Measurements from ENCODE around the gene SMIM28.

The SMIM28 gene

DNA sequence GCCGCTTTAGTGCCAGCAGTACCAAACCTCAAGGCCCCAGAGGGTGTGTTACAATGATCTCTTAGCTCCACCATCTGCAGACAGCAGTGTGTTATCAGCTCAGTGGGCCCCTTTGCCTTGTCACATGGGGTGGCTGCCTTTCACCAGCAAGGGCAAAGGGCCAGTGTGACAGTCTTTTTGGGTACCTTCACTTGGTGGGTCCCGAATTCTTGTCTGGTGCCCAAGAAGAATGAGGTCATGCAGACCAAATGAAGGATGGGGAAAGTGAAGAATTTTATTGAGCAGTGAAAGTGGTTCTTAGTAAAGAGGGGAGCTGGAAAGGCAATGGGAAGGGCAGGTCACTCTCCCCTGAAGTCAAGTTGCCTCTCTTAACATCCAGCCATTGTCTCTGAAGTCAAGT, 2.9 kb upstream of the SMIM28 start:
- no peak for DNase-seq

DNA sequence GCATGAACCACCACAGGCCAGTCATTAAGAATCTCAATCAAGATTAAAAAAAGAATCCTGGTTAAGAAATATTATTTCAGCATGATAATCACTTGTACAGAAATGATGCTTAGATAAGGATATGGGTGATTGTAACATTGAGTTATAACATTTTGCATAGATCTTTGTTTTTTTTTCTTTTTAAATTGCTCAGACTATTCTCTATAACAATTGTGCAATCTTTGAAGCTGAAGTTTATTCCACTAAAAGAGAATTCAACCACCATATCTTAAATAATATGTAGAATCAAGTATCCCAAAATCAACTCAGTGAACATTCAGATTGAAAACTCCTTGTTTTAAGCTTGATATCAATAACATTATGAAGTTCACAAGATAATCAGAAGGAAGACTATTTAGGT, 663 bp upstream of the SMIM28 start:
- DNase-seq: no peak

DNA sequence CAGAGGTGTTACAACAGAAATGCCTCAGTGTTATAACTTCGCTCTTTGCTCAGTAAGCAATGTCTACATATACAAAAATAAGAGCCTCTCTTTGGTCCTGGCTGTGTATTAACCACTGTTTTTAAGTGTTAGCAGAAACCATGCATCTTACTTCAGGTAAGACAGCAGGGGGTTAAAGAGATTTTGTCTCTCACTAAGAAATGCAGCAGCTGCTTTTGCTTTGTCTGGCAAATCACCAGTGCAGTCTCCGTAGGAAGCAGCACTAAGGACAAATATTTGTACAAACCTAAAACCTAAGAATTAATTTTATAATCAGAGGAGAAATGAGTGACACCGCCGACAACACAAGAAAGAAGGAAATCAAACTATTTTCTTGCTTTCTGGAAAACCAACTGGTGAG, 758 bp downstream of the SMIM28 start:
- no peak for DNase-seq

DNA sequence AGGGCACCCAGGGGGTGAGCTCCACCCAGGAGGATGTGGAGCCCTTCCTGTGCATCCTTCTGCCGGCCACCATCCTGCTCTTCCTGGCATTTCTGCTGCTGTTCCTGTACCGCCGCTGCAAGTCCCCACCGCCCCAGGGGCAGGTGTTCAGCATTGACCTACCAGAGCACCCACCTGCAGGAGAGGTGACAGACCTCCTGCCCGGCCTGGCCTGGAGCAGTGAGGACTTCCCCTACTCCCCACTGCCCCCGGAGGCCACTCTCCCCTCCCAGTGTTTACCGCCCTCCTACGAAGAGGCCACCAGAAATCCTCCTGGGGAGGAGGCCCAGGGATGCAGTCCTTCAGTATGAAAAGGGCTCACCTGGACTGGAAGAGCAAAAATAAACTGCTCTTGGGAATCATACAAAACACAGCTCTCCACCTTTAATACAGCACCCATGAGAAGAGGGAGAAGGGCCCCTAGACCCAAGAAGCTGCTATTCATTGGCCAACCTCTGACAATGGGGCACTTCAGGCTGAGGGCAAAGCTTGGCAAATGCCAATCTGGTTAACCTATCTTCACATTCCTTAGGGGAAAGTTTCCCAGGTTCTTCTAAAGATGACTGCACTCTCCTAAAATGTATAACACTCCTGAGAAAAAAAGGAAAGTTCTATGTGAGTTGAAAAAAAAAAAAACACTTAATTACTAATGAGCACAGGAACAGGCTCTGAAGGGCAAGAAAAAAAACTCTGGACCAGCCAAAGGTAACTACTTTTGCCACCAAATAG, 5.0 kb downstream of the SMIM28 start:
- no peak for DNase-seq

DNA sequence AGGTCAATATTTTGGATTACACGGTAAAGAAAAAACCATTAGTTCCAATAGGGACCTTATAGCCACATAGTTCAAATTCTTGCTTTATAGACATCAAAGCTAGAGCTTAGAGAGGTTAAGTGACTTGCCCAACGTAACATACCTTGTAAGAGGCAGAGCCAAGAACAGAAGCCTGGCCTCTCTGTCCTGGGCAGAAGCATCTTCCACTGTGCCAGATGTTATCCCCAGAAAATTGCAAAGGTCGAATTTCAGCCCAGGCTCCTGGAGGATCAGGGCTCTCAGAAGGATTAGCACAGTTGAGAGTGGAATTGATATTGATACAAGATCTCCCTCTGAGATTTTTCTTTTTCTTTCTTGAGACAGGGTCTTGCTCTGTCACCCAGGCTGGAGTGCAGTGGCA, 6.1 kb downstream of the SMIM28 start:
- no peak for DNase-seq

DNA sequence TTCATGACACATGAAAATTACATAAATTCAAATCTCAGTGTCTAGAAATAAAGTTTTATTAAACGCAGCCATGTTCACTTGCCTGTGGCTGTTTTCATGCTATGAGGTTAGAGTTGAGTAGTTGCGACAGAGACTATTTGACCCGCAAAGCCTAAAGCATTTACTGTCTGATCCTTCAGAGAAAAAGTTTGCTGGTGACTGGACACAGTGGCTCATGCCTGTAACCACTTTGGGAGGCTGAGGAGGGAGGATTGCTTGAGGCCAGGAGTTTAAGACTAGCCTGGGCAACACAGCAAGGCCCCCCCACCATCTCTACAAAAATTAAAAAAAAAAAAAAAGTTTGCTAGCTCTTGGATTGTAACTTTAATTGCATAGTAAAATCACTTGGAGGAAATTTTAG, 9.2 kb downstream of the SMIM28 start:
- DNase-seq: no peak

DNA sequence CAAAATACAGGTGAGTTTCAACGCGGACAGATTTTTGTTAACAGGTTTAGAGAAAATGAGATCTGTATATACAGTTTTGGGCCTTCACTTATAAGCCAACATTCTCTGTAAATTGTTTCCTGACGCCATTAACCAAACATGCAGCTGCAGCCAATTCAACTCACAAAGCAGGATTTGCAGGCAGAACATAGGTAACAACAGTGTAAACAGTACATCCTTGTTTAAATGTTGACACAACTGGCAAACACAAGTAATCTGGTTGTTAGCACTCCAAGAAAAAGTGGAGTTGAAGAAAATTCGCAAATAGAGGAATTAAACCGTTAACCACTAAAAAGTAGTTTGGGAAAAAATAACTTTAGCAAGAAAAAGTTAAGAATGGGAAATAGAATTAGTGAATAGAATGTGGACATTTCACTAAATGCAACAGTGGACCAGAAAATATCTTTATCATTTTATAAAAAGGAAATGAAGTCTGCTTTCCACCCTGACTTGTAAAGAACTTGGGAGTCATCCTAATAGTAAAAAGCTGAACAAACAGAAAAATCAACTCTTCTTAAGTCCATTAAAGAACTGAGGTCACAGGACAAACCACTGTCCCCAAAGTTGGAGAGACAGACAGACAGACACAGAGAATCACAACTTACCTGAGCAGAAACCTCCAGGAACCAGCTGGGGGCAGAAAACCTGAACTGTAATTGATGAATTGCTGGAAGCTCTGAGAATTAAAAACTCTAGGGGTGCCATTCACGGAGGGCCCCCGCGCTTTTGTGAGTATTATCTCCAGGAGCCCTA, 10.1 kb downstream of the SMIM28 start:
- DNase-seq: no peak

DNA sequence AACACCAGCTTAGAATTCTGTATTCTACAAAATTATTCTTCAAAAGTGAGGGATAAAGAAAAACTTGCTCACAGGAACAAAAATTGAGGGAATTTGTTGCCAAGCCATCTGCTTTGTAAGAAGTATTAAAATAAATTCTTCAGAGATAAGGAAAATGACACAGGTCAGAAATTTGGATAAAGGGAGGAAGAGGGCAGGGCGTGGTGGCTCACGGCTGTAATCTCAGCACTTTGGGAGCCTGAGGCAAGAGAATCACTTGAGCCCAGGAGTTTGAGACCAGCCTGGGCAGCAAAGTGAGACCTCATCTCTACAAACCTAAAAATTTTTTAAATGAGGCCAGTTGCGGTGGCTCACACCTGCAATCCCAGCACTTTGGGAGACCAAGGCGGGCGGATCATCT, 11.8 kb downstream of the SMIM28 start:
- no peak for DNase-seq

DNA sequence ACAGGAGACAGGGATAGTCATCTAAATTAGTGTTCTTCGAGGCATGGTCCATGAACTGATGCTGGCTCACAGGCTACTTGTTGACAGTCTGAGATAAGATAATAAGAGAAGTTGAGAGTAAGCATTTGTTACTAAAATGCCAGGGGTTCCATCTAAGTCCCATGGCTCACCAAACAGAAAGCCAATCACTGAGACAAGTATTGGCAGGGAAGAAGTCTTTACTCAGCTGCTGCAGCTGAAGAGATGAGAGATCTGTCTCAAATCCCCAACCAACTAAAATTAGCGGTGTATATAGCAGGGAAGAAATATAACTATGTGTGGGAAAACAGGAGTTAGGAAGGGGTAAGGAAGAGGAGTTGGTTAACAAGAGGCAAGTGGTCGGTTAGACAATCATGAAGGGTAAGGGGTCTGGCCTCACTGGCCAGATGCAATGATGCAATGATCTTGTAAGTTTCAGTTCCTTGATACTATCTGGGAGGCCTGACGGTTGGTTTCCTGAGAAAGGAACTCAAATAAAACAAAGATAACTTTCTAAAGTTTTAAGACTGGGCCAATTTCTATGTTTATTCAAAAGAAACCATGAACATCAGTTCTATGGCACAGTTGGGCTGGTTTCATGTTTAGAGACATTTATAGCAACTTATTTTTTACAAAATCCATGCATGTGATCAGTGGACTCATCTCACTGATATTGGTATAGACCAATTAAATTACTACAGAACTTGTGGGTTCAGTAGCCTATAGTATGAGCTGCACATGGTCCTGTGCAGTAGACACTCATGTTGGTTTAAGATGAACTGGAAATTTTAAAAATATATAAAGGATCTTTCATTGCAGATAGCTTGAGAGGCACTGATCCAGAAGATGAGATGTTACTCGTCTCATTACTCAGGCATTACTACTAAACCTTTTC, 16.4 kb downstream of the SMIM28 start:
- peak in 2 of 3 donors; percentile 24 to 36 for DNase-seq

DNA sequence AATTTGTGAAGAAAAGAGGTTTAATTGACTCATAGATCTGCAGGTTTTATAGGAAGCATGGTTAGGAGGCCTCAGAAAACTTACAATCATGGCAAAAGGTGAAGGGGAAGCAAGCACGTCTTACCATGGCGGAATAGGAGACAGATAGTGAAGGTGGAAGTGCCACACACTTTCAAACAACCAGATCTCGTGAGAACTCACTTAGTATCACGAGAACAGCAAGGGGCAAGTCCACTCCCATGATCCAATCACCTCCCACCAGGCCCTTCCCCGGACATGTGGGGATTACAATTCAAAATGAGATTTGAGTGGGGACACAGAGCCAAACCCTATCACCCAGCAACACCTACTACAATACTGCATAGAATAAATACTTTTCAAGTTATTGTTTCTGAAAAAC, 19.0 kb downstream of the SMIM28 start:
- no peak for DNase-seq

DNA sequence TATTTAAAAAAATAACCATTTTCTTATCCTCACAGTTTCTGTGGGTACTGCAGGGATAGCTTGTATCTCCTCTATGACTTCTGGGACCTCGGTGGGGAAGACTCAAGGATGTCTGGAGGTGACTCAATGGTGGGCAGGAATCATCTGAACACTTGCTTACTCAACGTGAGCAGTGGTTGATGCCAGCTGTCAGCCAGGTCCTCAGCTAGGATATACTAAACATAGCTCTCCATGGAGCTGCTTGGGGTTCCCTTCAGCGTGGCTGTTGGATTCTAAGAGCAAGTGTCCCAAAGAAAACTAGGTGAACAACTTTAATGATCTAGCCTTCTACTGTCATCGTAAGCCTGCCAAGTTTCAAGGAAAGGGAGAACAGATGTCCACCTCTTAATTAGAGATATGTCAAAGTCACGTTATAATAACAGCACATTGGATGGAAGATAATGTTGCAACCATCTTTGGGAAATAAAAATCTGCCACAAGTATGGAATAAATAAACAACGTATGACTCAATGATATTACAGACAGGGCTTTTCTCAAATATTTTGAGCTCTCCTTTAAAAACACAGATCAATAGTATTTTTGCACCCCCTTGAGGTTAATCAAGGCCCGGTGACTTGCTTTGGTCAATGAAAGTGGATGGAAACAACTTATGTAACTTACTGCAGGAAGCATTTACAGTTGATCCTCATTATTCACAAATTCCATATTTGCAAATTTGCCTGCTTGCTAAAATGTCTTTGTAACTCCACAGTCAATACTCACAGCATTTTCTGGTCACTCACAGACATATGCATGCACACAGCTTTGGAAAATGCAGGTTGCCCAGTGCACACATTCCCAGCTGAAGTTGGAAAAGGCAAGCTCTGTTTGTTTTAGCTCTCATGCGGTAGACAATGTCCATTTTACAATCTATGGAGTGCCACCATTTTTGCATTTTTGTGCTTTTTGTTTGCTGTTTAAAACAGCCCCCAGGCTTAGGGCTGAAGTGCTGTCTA, 19.7 kb downstream of the SMIM28 start:
- DNase-seq: no peak

DNA sequence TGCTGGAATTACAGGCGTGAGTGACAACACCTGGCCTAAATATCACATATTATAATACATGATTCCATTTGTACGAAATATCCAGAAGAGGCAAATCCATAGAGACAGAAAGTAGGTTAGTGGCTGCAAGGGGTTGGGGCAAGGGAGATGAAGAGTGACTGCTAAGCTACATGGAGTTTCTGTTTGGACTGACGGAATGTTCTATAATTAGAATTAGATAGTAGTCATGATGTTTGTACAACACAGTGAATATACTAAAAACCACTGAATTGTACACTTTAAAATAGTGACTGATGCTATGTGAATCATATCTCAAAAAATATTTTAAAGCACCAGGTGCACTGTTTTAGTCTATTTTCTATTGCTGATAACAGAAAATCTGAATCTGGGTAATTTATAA, 22.6 kb downstream of the SMIM28 start:
- DNase-seq: no peak

DNA sequence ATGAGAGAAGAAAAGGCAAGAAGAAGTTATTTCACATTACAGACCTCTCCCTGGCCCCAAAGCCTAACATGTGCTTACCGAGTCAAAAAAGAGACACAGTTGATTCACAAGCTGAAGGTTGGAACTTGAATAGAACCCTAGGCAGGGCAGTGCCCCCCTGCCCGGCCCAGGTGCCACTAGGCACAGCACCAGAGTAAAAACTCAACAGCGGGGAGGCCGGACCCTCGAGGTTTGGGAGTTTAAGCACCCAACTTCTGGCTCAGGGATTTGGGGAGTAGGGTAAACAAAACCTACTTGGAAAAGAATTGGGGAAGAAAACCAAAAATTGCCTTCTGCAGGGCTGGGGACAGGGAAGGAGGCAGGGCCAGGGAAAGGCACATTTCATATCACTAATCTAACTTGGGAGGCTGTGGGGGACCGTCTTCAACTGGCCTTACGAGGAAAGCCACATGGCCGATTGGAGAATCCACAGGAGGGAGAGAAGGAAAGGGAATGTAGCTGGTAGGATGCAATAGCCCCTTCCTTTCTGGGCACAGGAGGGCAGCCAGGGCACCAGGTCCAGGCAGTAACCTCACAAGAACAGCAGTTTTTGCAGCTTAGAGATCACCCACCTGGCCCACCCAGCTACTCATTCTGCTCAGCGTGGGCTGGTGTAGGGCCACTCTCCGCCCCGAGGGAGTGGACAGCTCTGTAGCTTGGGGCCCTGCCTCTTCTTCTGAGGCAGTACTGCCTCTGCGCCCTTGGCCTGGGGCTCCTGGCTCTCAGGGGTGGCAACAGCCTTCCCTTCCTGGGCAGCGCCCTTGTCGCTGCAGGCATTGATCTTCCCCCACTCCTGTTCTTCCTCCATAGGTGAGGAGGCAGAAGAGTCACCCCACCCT, 24.5 kb downstream of the SMIM28 start:
- no peak for DNase-seq

DNA sequence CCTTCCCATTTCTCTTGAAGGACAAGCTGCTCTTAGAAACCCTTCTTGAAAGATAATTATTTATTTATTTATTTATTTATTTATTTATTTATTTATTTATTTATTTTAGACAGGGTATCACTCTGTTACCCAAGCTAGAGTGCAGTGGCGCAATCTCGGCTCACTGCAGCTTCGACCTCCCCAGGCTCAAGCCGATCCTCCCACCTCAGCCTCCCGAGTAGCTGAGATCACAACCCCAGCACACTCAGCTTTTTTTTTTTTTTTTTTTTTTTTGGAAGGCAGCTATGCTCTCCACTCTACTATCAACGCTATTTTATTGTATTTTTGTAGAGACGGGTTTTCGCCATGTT, 25.1 kb downstream of the SMIM28 start:
- DNase-seq: no peak

DNA sequence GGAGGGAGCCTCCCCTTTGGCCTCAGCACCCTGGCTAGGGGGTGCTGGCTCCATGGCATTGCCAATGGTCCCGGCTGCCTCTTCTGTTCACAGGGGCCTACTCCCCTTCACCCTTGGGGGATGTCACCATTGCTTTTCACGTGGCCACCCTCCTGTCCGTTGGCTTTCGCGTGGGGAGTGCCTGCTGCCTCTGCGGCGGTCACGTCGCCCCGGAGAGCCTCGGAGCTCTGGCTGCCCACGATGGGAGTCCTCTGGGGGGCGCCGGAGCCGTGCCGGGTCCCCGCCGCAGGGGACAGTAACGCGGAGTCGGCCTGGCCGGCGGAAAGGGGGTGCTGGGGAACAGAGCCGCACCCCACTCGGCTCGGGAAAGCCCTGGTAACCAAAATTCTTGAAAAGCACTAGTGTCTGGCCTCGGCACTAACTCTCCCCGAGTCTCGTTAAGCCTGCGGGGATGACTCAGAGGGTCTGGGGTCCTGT, 25.7 kb downstream of the SMIM28 start:
- peak; percentile 35 to 65 (median 48) for DNase-seq

DNA sequence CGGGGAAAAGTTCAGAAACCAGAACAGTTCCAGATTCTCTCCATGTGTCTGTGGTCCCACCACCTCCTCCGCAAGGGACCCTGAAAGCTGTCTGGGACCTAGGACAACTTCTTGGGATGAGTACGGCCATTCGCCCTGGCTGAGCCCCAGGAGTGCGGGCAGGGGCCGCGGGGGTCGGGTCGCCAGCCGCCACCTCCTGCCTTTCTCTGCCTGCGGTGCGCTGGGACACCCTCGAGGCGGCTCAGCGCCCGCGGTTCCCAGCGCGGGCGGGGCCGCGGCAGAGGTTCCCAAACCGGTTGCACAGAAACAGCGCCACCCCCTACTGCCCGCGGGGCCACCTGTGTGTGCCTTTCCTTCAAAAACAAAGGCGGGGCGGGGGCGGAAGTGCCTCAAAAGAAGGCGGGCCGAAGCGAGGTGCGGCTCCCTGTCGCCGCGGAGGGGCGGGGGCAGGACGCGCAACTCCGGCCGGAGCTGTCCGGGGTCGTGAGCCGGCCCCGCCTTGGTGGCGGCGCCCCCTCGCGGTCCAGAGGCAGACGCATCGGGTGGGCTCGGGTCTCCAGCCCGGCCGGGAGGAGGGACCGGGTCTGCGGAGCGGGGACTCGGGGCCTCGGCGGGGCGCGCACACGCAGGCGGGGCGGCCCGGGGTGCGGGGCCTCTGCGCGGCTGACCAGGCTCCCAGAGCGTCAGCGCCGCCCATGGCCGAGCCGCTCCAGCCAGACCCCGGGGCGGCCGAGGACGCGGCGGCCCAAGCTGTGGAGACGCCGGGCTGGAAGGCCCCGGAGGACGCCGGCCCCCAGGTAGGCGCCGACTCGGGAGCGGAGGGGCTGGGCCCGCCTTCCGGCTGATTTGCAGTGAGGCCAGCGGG, 26.3 kb downstream of the SMIM28 start, which contains the start of gene HEBP2:
Gene HEBP2, plus strand, starts transcription at position 423 of the 865 bp plus-strand sequence. Its CDS starts 273 bp downstream, at position 696.
- DNase-seq: peak; percentile 74 to 89 (median 78)

DNA sequence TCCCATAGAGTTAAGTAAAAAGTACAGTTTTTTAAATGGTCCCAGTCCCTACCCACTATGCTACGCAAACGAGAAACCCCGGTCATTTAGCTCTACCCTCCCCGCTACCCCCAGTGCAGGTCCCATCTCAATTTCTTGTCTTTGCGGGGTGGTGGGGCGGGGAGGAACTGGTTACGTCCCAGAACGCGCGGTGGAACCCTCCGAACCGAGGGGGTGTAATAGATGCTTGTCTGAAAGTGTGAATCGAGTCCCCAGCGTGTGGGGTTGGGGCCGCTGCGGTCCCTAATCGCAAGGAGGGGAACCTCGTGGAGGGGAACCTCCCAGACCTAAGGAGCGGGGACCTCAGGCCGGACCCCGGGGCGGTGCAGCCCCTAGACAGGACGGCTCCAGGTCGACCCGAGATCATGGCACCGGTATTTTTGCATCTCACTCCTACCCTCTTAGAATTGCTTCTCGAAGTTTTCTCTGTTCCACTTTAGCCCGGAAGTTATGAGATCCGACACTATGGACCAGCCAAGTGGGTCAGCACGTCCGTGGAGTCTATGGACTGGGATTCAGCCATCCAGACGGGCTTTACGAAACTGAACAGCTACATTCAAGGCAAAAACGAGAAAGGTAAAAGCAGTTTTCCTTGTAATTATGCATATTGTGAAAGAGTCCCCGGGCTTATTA, 27.1 kb downstream of the SMIM28 start:
- peak in 1 of 3 donors; percentile 5 for DNase-seq

DNA sequence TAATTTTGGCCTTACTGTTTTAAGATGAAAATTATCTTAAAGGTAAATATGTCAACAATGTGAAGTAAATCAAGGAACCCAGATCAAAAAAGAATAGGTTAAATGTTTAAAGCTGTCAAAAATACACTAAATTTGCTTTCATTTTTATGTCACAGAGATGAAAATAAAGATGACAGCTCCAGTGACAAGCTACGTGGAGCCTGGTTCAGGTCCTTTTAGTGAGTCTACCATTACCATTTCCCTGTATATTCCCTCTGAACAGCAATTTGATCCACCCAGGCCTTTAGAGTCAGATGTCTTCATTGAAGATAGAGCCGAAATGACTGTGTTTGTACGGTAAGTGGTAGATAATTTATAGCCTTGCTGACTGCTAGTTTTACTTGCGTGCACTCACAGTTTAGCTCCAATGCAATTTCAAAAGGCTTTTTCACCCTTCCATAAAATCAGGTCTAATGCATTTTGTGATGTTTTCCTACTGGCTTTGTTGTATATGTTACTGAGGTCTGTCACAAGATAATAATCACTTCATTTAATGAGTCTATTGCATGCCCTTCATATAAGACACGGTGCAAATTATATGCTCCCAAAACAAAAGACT, 28.2 kb downstream of the SMIM28 start:
- no peak for DNase-seq

DNA sequence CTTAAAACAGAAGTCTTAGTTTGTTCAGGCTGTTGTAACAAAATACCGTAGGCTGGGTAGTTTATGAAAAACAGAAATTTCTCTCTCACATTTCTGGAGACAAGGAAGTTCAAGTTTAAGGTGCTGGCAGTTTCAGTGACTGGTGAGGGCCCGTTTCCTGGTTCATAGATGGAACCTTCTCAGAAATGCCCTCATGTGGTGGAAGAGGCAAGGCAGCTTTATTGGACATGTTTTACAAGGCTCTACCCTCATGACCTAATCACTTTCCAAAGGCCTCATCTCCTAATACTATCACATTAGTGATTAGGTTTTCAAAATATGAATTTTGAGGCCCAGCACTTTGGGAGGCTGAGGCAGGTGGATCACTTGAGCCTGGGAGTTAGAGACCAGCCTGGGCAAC, 28.7 kb downstream of the SMIM28 start:
- peak in 2 of 3 donors; percentile 19 to 30 for DNase-seq

Data from suppressor macrophage treated with lipopolysaccharide for 1 hour (primary cell).